Measurements from ENCODE around the gene ARMC9. TPM values are rescaled to one million over a fixed set of nuclear protein-coding genes. Genes with fewer than 3 reads are reported as not detected.

Gene ARMC9
- total RNA-seq, 1 experiment from 2014 or later, result 3.3 TPM

DNA sequence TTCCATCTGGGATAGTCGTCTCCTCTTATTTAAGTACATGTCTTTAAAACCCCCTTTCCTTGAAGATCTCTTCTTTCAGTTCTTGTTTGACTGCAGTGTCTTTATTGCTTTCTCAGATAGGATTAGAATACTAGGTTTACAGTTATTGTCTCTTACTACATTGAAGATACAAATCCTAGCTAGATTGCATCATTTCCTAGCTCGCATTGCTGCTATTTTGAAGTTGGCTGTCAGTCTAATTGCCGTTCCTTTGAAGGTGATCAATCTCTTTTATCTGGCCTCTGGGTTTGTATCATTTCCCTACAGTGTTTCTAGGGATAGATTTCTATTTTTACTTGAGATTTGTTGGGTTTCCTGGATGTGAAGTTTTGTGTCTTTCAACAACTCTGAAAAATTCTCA, 20.9 kb downstream of the ARMC9 start:
- BruUV-seq (replicated peaks), result no TSS peak
- ChIA-PET POLR2A (no interaction called here), CTCF (no interaction called here)
- Mint-ChIP-seq H3K4me1 (ENCODE audit: low read depth, unreplicated experiment) (peaks cover 6% of the 10 kb centered on the region), H3K4me3 (ENCODE audit: unreplicated experiment) (no peak overlapping the region), H3K36me3 (ENCODE audit: insufficient read depth, unreplicated experiment) (peaks cover 6% of the 10 kb centered on the region), H3K27ac (ENCODE audit: unreplicated experiment) (no peak overlapping the region), H3K27me3 (ENCODE audit: insufficient read depth, unreplicated experiment) (no peaks in the 10 kb centered on the region), H3K9me3 (ENCODE audit: unreplicated experiment) (no peaks in the 10 kb centered on the region)
- Histone ChIP-seq H3K4me1 (no peaks in the 10 kb centered on the region), H3K9me3 (no peaks in the 10 kb centered on the region), H3K4me3 (ENCODE audit: low read depth, low read length) (no peak overlapping the region), H3K36me3 (ENCODE audit: control insufficient read depth, insufficient read depth, low read length) (no peaks in the 10 kb centered on the region), H3K27me3 (replicated peaks; ENCODE audit: control insufficient read depth, insufficient read depth, low read length) (no peaks in the 10 kb centered on the region)
- TF ChIP-seq, protein P1, sequence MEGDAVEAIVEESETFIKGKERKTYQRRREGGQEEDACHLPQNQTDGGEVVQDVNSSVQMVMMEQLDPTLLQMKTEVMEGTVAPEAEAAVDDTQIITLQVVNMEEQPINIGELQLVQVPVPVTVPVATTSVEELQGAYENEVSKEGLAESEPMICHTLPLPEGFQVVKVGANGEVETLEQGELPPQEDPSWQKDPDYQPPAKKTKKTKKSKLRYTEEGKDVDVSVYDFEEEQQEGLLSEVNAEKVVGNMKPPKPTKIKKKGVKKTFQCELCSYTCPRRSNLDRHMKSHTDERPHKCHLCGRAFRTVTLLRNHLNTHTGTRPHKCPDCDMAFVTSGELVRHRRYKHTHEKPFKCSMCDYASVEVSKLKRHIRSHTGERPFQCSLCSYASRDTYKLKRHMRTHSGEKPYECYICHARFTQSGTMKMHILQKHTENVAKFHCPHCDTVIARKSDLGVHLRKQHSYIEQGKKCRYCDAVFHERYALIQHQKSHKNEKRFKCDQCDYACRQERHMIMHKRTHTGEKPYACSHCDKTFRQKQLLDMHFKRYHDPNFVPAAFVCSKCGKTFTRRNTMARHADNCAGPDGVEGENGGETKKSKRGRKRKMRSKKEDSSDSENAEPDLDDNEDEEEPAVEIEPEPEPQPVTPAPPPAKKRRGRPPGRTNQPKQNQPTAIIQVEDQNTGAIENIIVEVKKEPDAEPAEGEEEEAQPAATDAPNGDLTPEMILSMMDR (IDR thresholded peaks at IDR 0.05; ENCODE audit: insufficient read depth in 1 of 2, low read depth in 1 of 2, low read length in 1 of 2, severe bottlenecking in 1 of 2, unreplicated experiment in 1 of 2), result no peak
- no peak for DNase-seq
- intact Hi-C loops (cut with micrococcal nuclease; ENCODE audit: unreplicated experiment), result no loop called here

DNA sequence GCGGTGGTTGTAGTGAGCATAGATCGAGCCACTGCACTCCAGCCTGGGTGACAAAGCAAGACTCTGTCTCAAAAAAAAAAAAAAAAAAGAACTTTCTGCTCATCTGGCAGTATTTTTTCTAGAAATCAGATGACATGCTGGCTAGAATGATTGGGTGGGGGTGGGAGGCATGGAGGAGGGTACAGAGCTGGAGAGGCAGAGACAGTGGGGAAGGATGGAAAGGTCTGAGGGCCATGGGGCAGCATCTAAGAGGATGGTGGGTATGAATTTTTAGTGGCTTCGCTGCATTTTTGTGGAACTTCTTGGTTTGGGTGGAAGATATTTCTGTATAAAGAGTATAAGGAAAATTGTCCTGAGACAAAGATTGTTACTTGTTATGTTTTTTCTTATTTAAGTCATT, 23.3 kb downstream of the ARMC9 start:
- Mint-ChIP-seq H3K27me3 (ENCODE audit: insufficient read depth, unreplicated experiment) (no peaks in the 10 kb centered on the region), H3K9me3 (ENCODE audit: unreplicated experiment) (no peaks in the 10 kb centered on the region), H3K4me3 (ENCODE audit: unreplicated experiment) (no peak overlapping the region), H3K36me3 (ENCODE audit: insufficient read depth, unreplicated experiment) (peaks cover 6% of the 10 kb centered on the region), H3K27ac (ENCODE audit: unreplicated experiment) (no peak overlapping the region), H3K4me1 (ENCODE audit: low read depth, unreplicated experiment) (peaks cover 6% of the 10 kb centered on the region)
- POLR2A ChIA-PET, result no interaction called here
- intact Hi-C loops (cut with micrococcal nuclease; ENCODE audit: unreplicated experiment), result no loop called here
- H3K27me3 ChIP-seq (replicated peaks; ENCODE audit: control insufficient read depth, insufficient read depth, low read length), result no peaks in the 10 kb centered on the region
- H3K9me3 ChIP-seq, result no peaks in the 10 kb centered on the region
- no peaks in the 10 kb centered on the region for H3K36me3 ChIP-seq (ENCODE audit: control insufficient read depth, insufficient read depth, low read length)
- no peak for DNase-seq
- no peaks in the 10 kb centered on the region for H3K4me1 ChIP-seq
- no TSS peak for BruUV-seq (replicated peaks)
- no peak overlapping the region for H3K4me3 ChIP-seq (ENCODE audit: low read depth, low read length)
- CTCF ChIA-PET, result no interaction called here
- TF ChIP-seq, protein P1 (IDR thresholded peaks at IDR 0.05; ENCODE audit: insufficient read depth in 1 of 2, low read depth in 1 of 2, low read length in 1 of 2, severe bottlenecking in 1 of 2, unreplicated experiment in 1 of 2), result no peak

- Histone ChIP-seq H3K27me3 (replicated peaks; ENCODE audit: control insufficient read depth, insufficient read depth, low read length) (no peaks in the 10 kb centered on the region), H3K4me1 (no peaks in the 10 kb centered on the region), H3K9me3 (no peaks in the 10 kb centered on the region), H3K36me3 (ENCODE audit: control insufficient read depth, insufficient read depth, low read length) (no peaks in the 10 kb centered on the region), H3K4me3 (ENCODE audit: low read depth, low read length) (no peak overlapping the region)
- BruUV-seq (replicated peaks), result no TSS peak
- intact Hi-C loops (cut with micrococcal nuclease; ENCODE audit: unreplicated experiment), result no loop called here
- Mint-ChIP-seq H3K36me3 (ENCODE audit: insufficient read depth, unreplicated experiment) (peaks cover 6% of the 10 kb centered on the region), H3K4me3 (ENCODE audit: unreplicated experiment) (no peak overlapping the region), H3K27ac (ENCODE audit: unreplicated experiment) (no peak overlapping the region), H3K27me3 (ENCODE audit: insufficient read depth, unreplicated experiment) (no peaks in the 10 kb centered on the region), H3K9me3 (ENCODE audit: unreplicated experiment) (no peaks in the 10 kb centered on the region), H3K4me1 (ENCODE audit: low read depth, unreplicated experiment) (peaks cover 6% of the 10 kb centered on the region)
- POLR2A ChIA-PET, result no interaction called here
- no peak for DNase-seq
- TF ChIP-seq, protein P1 (IDR thresholded peaks at IDR 0.05; ENCODE audit: insufficient read depth in 1 of 2, low read depth in 1 of 2, low read length in 1 of 2, severe bottlenecking in 1 of 2, unreplicated experiment in 1 of 2), result no peak
- CTCF ChIA-PET, result no interaction called here
Observed at GRCh38 chr2:231222318-231223000, 24.0 kb downstream of the ARMC9 start.
